HFFc6 (cell line): ENCODE measurements around the gene SPRN. TPM values are rescaled to one million over a fixed set of nuclear protein-coding genes. Genes with fewer than 3 reads are reported as not detected.
"Not testable (repeated sequence)": the region's sequence is repeated elsewhere in the genome, so short reads cannot be mapped to it uniquely, and the experiment has no call there.

ENCODE experiments used
- DNase-seq: peaks from one replicate; pipeline ENCODE4 v3.0.0-alpha.2; 2018
- H3K27ac Mint-ChIP-seq: 2 replicates; pipeline ENCODE4 v1.8.0; 2020; ENCODE audit warnings: mild to moderate bottlenecking, mixed read lengths
- H3K27me3 Mint-ChIP-seq: 2 replicates; pipeline ENCODE4 v1.8.0; 2021; ENCODE audit warnings: mild to moderate bottlenecking, moderate library complexity, mixed read lengths; ENCODE audit not compliant: insufficient read depth
- H3K36me3 Mint-ChIP-seq: 2 replicates; pipeline ENCODE4 v1.8.0; 2021; ENCODE audit warnings: low read depth, mixed read lengths
- H3K4me1 Mint-ChIP-seq: 2 replicates; pipeline ENCODE4 v1.8.0; 2020; ENCODE audit warnings: low read depth, mixed read lengths
- H3K4me3 Mint-ChIP-seq: 2 replicates; pipeline ENCODE4 v1.8.0; 2020; ENCODE audit warnings: mild to moderate bottlenecking, moderate library complexity, mixed read lengths
- H3K9me3 Mint-ChIP-seq: 2 replicates; pipeline ENCODE4 v1.8.0; 2020; ENCODE audit warnings: mild to moderate bottlenecking, mixed read lengths
- total RNA-seq, 6 experiments: library from RNA; stranded (reverse); fragmentation: NEBNext Ultra II Directional; extraction: Animal tissue kit (Norgen Biotek cat#: 25700); gene quantifications; 2 replicates in 1 of 6; 3 replicates in 5 of 6; pipeline ENCODE4 v1.2.3, GENCODE V29; 2021
- TF ChIP-seq, protein P1 (sequence below): fragments of 200-600 bp; sonication (generic); IDR thresholded peaks from 2 replicates; pipeline ENCODE4 v1.5.0; 2021; ENCODE audit warnings: antibody characterized with exemption, mild to moderate bottlenecking

SPRN gene
- total RNA-seq, 6 experiments from 2014 or later, result 0.31 to 2.9 (median 0.40) TPM

DNA sequence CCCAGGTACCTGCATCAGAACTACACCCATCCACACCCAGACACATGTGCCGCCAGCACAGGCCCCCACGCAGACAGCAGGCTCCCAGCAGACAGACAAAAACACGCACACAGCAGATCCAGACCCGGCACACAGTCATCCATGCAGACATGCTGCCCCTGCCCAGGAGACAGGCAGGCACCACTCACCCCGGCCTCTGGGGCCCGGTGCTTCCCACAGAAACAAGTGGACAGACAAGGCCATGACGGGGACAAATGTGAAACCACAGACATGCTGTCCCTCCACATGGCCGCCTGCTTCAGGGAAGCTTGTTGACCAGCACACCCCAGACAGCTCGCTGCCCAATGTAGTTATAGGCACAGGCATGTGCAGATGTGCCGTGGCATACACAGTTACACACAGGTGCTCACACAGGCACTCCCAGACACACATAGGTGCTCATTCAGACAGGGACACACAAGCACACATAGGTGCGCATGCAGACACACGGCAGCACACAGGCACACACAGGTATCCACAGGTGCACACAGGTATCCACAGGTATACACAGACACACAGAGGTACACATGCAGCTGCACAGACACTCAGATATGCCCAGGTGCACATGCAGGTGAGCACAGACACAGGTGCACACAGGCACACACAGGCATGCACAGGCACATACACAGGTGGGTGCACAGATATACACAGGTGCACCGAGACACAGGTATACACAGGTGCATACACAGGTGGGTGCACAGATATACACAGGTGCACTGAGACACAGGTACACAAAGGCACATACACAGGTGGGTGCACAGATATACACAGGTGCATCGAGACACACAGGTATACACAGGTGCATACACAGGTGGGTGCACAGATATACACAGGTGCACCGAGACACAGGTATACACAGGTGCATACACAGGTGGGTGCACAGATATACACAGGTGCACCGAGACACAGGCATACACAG lies 18.8 kb upstream of the SPRN start:
- TF ChIP-seq, protein P1, sequence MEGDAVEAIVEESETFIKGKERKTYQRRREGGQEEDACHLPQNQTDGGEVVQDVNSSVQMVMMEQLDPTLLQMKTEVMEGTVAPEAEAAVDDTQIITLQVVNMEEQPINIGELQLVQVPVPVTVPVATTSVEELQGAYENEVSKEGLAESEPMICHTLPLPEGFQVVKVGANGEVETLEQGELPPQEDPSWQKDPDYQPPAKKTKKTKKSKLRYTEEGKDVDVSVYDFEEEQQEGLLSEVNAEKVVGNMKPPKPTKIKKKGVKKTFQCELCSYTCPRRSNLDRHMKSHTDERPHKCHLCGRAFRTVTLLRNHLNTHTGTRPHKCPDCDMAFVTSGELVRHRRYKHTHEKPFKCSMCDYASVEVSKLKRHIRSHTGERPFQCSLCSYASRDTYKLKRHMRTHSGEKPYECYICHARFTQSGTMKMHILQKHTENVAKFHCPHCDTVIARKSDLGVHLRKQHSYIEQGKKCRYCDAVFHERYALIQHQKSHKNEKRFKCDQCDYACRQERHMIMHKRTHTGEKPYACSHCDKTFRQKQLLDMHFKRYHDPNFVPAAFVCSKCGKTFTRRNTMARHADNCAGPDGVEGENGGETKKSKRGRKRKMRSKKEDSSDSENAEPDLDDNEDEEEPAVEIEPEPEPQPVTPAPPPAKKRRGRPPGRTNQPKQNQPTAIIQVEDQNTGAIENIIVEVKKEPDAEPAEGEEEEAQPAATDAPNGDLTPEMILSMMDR, result no peak
- no peaks in the 10 kb centered on the region; the same call in 1 of the 2 replicates for H3K4me1 Mint-ChIP-seq
- peaks cover 31% of the 10 kb centered on the region for H3K36me3 Mint-ChIP-seq
- H3K27ac Mint-ChIP-seq, result no peak overlapping the region
- DNase-seq, result no peak
- peaks cover 36% of the 10 kb centered on the region for H3K9me3 Mint-ChIP-seq
- H3K27me3 Mint-ChIP-seq, result peaks cover 6% of the 10 kb centered on the region; the same call in 1 of the 2 replicates
- no peak overlapping the region for H3K4me3 Mint-ChIP-seq

DNA sequence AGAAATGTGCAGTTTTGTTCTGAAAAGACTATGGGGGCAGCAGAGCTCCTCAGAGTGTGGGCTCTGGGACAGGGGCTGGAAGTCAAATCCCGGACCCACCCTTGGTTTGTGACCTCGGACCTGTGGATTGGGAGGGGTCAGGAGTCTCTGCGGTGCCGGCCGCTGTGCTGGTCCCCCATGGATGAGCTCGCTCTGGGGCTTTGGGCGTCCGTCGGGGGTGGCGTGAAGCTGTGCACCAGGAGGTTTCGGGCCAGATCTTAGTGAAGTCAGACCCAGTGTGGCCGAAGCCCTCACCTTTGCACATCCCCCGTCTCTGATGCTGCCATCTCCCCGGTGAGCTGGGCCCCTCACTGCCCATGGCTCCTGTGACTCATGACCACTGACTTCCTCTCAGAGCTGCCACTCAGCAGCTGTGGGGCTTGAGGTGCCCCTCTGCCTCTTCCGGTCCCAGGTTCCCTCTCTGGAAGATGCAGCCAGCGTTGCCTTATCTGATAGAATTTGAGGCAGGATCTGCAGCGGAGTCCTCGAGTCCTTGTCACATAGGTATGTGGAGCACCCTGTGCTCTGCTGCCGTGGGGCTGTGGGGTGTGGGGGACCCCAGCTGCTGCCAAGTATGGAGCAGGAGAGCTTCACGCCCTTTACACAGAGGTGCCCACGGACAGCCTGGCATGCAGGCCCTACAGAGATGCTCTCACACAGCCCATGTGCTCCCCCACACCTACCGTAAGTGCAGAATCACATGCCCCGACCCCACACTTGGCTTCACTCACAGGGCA lies 18.0 kb upstream of the SPRN start:
- DNase-seq, result no peak
- no peaks in the 10 kb centered on the region; the same call in 1 of the 2 replicates for H3K4me1 Mint-ChIP-seq
- peaks cover 23% of the 10 kb centered on the region for H3K36me3 Mint-ChIP-seq
- peaks cover 27% of the 10 kb centered on the region for H3K9me3 Mint-ChIP-seq
- TF ChIP-seq, protein P1, result no peak
- peaks cover 6% of the 10 kb centered on the region; the same call in 1 of the 2 replicates for H3K27me3 Mint-ChIP-seq
- H3K4me3 Mint-ChIP-seq, result no peak overlapping the region
- H3K27ac Mint-ChIP-seq, result no peak overlapping the region

DNA sequence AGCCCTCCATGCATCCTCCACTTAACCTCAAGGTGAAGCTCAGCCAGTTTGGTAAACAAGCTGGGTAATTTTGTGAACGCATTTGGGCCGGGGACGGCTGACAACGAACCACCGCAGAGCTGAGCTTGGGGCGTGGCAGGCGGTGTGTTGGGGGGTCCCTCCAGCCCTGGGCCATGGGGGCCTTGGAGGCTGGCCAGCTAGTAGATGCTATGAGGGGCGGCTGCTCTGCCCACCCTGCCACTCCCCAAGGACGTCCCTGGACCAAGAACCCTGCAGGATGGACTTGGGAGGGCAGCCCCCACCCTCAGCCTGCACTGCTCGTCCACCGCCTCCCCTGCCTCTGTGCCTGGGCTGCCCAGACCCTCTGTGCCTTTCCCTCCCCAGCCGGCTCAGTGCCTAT lies 17.4 kb upstream of the SPRN start:
- H3K4me1 Mint-ChIP-seq, result no peaks in the 10 kb centered on the region; the same call in 1 of the 2 replicates
- DNase-seq, result no peak
- H3K9me3 Mint-ChIP-seq, result peaks cover 21% of the 10 kb centered on the region
- TF ChIP-seq, protein P1, result no peak
- H3K27me3 Mint-ChIP-seq, result peaks cover 6% of the 10 kb centered on the region
- peaks cover 17% of the 10 kb centered on the region for H3K36me3 Mint-ChIP-seq
- no peak overlapping the region for H3K27ac Mint-ChIP-seq
- H3K4me3 Mint-ChIP-seq, result no peak overlapping the region

DNA sequence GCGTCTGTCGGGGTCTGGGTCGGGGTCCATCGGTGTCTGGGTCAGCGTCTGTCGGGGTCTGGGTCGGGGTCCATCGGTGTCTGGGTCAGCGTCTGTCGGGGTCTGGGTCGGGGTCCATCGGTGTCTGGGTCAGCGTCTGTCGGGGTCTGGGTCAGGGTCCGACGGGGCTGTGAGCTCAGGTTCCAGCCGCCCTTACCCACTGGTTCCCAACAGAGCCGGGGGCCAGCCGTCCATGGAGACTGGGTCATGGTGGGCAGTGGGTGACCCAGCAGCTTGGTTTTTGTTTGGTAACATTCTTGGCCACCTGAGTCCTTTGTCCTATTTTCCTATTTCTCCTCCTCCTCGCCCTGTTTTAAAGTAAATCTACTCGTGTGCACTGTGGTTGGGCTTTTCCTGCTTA lies 16.9 kb upstream of the SPRN start:
- not testable (repeated sequence) for H3K4me1 Mint-ChIP-seq, H3K27ac Mint-ChIP-seq, DNase-seq, H3K4me3 Mint-ChIP-seq, H3K27me3 Mint-ChIP-seq
- peaks cover 18% of the 10 kb centered on the region for H3K9me3 Mint-ChIP-seq
- H3K36me3 Mint-ChIP-seq, result peaks cover 13% of the 10 kb centered on the region

DNA sequence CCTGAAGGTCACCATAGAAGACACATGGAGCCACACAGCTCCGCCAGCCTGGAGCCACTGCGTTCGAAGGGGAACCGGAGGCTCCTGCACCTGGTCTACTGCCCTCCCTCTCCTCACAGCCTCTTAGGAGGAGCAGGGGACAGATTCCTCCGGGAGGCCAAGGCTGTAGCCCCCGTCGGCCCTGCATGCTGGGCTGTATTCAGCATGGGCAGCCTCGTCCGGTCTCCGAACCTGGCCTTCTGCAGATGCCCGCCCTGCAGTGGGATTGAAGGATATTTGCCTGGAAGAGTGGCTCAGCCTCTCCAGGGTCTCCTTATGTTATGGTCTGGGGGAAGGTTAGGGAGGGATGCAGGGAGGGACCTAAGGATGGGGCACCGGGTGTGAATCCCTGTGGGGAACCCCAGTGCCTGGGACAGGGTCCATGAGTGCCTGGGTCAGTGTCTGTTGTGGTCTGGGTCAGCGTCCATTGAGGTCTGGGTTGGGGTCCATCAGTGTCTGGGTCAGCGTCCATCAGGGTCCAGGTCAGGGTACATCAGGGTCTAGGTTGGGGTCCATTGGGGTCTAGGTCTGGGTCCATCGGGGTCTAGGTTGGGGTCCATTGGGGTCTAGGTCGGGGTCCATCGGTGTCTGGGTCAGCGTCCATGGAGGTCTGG lies 16.3 kb upstream of the SPRN start:
- H3K27ac Mint-ChIP-seq, result no peak overlapping the region
- TF ChIP-seq, protein P1, result no peak

More for the DNA sequence above, 16.3 kb upstream of the SPRN start:
- Mint-ChIP-seq H3K9me3 (peaks cover 18% of the 10 kb centered on the region), H3K36me3 (peaks cover 13% of the 10 kb centered on the region), H3K4me3 (no peak overlapping the region), H3K4me1 (no peaks in the 10 kb centered on the region; the same call in 1 of the 2 replicates), H3K27me3 (peaks cover 9% of the 10 kb centered on the region)
- DNase-seq, result no peak
